Measurements from ENCODE around the gene PDZD2.

- TF ChIP-seq CTCF (conservative IDR thresholded peaks at IDR 0.05 in 1 of 2, IDR thresholded peaks at IDR 0.05 in 1 of 2; ENCODE audit: extremely low read depth in 1 of 2, insufficient read depth in 1 of 2, low read depth in 1 of 2, low read length in 2 of 2): no peak
- no peak for TF ChIP-seq EZH2 (IDR thresholded peaks at IDR 0.05; ENCODE audit: borderline replicate concordance, low read length)
Measured at GRCh38 chr5:31707329-31707728, 68.4 kb downstream of the PDZD2 start.

Data from mammary epithelial cell (primary cell).